ENCODE results near the gene HTR1D.

- no peak for TF ChIP-seq CTCF (IDR thresholded peaks at IDR 0.05)
- TF ChIP-seq POLR2AphosphoS5 (IDR thresholded peaks at IDR 0.05), result no peak
Measured at GRCh38 chr1:23150742-23151141, 66.6 kb downstream of the HTR1D start.
